Duodenal mucosa (tissue), 2 donors: ENCODE results near the gene TMPRSS3.

Experiments used
- H3K27ac ChIP-seq: one replicate; pipeline ENCODE4 v1.7.0; 2013; ENCODE audit warnings: low read depth, low read length
- H3K27me3 ChIP-seq, 2 donors: one replicate each; pipeline ENCODE4 v1.7.0; 2013; ENCODE audit warnings: low read length in 2 of 2, control low read depth in 1 of 2; ENCODE audit not compliant: insufficient read depth in 2 of 2, control insufficient read depth in 1 of 2
- H3K36me3 ChIP-seq, 2 donors: one replicate each; pipeline ENCODE4 v1.7.0; 2013; ENCODE audit warnings: low read length in 2 of 2, control low read depth in 1 of 2; ENCODE audit not compliant: insufficient read depth in 2 of 2, control insufficient read depth in 1 of 2
- H3K4me1 ChIP-seq, 2 donors: one replicate each; pipeline ENCODE4 v1.7.0; 2013; ENCODE audit warnings: low read length in 2 of 2, control low read depth in 1 of 2; ENCODE audit not compliant: insufficient read depth in 2 of 2, control insufficient read depth in 1 of 2
- H3K4me3 ChIP-seq, 2 donors: one replicate each; pipeline ENCODE4 v1.7.0; 2013; ENCODE audit warnings: low read length in 2 of 2, low read depth in 1 of 2
- H3K9ac ChIP-seq, 2 donors: one replicate each; pipeline ENCODE4 v1.7.0; 2013; ENCODE audit warnings: low read length in 2 of 2, low read depth in 1 of 2
- H3K9me3 ChIP-seq, 2 donors: one replicate each; pipeline ENCODE4 v1.7.0; 2013; ENCODE audit warnings: low read length in 2 of 2, control low read depth in 1 of 2; ENCODE audit not compliant: control insufficient read depth in 1 of 2

TMPRSS3 gene

DNA sequence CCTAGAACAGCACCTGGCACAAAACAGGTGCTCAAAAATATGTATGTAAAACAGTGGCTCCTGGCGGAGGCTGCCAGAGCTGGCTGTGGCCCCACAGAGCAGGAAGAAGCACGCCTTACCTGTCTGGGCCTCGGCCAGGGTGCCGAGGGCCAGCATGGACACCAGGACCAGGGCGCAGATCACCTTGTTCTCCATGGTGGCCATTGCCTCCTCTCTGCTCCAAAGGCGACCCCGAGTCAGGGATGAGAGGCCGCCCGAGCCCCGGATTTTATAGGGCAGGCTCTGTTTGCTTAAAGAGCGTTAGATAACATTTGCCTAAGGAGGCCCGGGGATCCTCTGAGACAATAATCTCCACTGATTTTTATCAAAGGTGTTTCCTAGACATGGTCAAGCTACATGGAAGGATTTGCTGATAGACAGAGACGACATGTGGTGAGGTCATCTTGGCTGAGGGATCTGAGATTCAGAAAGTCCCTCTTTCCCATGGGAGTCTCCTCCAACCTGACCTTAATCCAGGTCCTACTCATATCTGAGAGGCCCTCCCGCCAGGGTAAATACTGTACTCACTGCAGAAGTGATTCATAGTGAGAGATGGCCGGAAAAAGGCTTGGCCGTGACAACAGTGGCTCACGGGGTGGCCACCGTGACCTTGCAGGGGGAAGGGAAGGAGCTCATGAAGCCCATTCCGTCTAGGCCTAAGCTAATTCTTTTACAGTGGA lies 29.4 kb downstream of the TMPRSS3 start, which contains the start of gene TFF1:
TFF1 (minus strand) TSS at position 244 of the 719 bp plus-strand sequence; CDS start at position 204, 40 bp downstream.
- Histone ChIP-seq H3K9ac (no peak within 1 kb of the TSS), H3K4me3 (no peak within 1 kb of the TSS), H3K27ac (no peak within 1 kb of the TSS)

DNA sequence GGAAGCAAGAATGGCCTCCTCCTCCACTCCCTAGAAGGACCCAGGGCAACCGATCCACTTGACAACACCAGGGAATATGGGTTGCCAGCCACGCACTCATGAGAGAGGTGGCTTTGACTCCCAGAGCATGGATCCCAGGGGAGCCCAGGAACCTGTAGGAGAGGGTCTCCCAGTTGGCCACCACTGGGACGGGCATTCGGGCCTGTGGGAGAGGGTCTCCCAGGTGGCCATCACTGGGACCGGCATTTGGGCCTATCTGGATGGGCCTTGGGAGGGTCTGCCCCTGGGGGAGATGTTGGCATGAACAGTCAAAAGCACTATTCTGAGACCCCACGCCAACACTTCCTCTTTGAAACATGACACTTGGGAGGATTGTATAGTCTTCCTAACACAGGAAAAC lies 30.1 kb downstream of the TMPRSS3 start:
- H3K9me3 ChIP-seq, result no peaks in the 10 kb centered on the region
- H3K4me3 ChIP-seq, result no peak overlapping the region
- no peaks in the 10 kb centered on the region for H3K36me3 ChIP-seq
- H3K27me3 ChIP-seq, result no peaks in the 10 kb centered on the region
- H3K4me1 ChIP-seq, result no peaks in the 10 kb centered on the region
- no peak overlapping the region for H3K9ac ChIP-seq
- H3K27ac ChIP-seq, result no peak overlapping the region

More for the DNA sequence above, 29.4 kb downstream of the TMPRSS3 start, which contains the start of gene TFF1:
- Histone ChIP-seq H3K27me3 (no peaks in the 10 kb centered on the region), H3K36me3 (no peaks in the 10 kb centered on the region), H3K9me3 (no peaks in the 10 kb centered on the region), H3K4me1 (no peaks in the 10 kb centered on the region)

DNA sequence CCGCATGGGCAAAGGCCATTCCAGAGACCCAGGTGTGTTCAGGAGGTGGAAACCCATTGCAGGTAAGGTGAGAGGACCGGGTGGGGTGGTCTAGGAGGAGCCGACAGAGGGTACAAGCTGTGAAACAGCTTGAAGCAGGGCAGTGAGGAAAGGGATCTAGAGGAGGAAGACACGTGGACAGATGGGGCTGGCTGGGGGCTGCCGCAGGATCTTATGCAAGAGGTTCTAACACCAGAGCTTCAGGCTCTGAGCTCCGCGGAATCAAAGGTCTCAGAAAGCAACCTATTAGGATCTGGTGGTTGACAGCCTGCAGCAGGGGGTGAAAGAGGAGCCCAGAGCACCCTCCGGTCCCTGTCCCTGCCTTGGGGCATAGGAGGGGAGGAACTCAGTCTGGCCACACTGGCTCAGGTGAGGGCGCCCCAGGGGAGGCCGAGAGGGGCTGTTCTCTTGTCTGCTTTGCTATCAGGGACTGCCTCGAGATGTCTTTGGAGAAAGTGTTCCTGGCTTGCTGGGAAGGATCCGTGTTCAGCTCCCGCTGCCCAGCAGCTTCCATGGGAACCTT lies 31.5 kb downstream of the TMPRSS3 start:
- Histone ChIP-seq H3K4me3 (no peak overlapping the region), H3K9me3 (peaks cover 5 to 7% of the 10 kb centered on the region in 2 donors), H3K4me1 (no peaks in the 10 kb centered on the region), H3K9ac (no peak overlapping the region), H3K27ac (no peak overlapping the region), H3K27me3 (no peaks in the 10 kb centered on the region), H3K36me3 (no peaks in the 10 kb centered on the region)

DNA sequence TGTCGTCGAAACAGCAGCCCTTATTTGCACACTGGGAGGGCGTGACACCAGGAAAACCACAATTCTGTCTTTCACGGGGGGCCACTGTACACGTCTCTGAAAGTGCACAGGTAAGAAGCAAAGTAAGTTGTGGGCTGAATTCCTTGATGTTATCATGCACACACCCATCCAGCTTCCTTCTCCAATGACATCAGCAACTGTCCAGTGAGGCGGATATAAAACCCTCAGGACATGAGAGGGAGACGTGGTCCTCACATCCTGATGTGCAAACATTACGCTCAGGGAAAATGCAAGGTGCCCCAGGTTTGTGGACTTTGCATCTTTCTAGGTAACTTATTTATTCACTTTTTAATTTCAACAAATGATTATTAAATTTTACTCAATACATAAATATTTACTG lies 32.5 kb downstream of the TMPRSS3 start:
- Histone ChIP-seq H3K36me3 (no peaks in the 10 kb centered on the region), H3K27me3 (peaks cover 0 to 3% of the 10 kb centered on the region in 2 donors), H3K4me3 (no peak overlapping the region), H3K4me1 (no peaks in the 10 kb centered on the region), H3K9me3 (peaks cover 5 to 7% of the 10 kb centered on the region in 2 donors), H3K27ac (no peak overlapping the region), H3K9ac (no peak overlapping the region)

DNA sequence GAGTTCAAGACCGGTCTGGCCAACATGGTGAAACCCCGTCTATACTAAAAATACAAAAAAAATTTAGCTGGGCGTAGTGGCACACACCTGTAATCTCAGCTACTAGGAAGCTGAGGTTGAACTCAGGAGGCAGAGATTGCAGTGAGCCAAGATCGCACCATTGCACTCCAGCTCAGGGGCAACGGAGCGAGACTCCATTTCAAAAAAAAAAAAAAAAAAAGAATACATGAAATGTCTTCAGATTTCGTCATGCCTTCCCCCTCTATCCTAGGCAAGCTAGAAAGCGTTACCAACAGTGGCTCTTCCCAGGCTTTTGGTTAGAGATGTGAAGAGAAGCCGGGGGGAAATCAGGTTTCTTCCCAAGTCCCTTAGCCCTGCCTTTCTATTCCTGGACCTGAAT lies 33.2 kb downstream of the TMPRSS3 start:
- Histone ChIP-seq H3K9ac (no peak overlapping the region), H3K36me3 (no peaks in the 10 kb centered on the region), H3K9me3 (peaks cover 5 to 7% of the 10 kb centered on the region in 2 donors), H3K4me1 (no peaks in the 10 kb centered on the region), H3K4me3 (no peak overlapping the region), H3K27me3 (peaks cover 0 to 3% of the 10 kb centered on the region in 2 donors), H3K27ac (no peak overlapping the region)

DNA sequence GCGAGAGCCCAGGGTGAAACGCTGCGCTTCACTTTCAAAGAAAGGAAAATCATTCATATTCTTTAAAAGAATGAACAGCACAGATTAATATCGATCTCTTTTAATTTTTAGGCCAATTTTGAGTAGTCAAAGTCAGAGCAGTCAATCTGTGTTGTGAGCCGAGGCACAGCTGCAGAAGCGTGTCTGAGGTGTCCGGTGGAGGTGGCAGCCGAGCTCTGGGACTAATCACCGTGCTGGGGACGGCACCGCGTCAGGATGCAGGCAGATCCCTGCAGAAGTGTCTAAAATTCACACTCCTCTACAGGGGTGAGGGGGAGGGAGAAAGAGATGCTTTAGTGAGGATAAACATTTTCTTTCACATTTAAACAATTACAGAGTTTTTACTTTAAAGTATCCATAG lies 33.7 kb downstream of the TMPRSS3 start:
- peaks cover 5 to 7% of the 10 kb centered on the region in 2 donors for H3K9me3 ChIP-seq
- H3K36me3 ChIP-seq, result no peaks in the 10 kb centered on the region
- peaks cover 0 to 3% of the 10 kb centered on the region in 2 donors for H3K27me3 ChIP-seq
- no peaks in the 10 kb centered on the region for H3K4me1 ChIP-seq
- no peak overlapping the region for H3K9ac ChIP-seq
- no peak overlapping the region for H3K4me3 ChIP-seq
- H3K27ac ChIP-seq, result no peak overlapping the region

DNA sequence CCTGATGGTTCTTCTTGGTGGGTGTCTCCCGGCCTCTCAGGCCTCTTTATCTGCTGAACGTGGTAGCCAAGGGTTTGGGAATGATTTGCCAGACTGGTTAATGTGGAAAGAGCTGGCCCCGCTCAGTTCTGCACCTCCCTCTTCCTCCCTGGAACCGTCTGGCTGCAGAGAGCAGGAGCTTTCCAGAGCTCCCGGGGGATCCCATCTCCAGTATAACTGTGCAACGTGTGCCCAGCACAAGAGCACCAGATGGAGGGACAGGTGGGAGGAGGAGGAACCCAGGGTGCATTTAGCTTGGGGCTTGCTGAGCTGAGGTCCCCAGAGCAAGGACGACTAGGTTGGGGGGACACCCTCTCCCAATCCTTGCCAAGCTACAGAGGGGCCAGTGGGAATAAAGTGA lies 34.6 kb downstream of the TMPRSS3 start:
- Histone ChIP-seq H3K9ac (no peak overlapping the region), H3K27ac (no peak overlapping the region), H3K4me3 (no peak overlapping the region), H3K27me3 (peaks cover 0 to 3% of the 10 kb centered on the region in 2 donors), H3K4me1 (no peaks in the 10 kb centered on the region), H3K36me3 (no peaks in the 10 kb centered on the region), H3K9me3 (peaks cover 5 to 7% of the 10 kb centered on the region in 2 donors)

DNA sequence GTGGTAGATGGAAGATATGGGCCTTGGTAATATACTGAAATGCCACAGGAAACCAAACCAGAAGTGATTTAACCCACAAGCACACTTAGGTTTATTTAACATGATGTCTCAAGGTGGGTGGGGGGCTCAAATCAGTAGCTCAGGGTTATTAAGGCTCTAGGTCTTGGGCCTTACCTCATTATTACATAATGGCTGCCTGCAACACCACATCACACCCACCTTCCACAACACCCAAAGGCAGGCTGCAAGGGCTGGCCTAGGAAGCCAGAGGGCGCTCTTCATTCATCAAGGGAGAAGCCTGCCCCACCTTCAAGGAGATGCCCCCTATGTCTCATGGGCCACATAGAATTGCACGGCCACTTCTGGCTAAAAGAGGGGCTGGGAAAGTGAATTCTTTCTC lies 35.5 kb downstream of the TMPRSS3 start:
- Histone ChIP-seq H3K9me3 (peaks cover 9 to 14% of the 10 kb centered on the region in 2 donors), H3K36me3 (no peaks in the 10 kb centered on the region), H3K27me3 (peaks cover 0 to 3% of the 10 kb centered on the region in 2 donors), H3K4me1 (no peaks in the 10 kb centered on the region), H3K27ac (no peak overlapping the region), H3K4me3 (no peak overlapping the region), H3K9ac (no peak overlapping the region)

DNA sequence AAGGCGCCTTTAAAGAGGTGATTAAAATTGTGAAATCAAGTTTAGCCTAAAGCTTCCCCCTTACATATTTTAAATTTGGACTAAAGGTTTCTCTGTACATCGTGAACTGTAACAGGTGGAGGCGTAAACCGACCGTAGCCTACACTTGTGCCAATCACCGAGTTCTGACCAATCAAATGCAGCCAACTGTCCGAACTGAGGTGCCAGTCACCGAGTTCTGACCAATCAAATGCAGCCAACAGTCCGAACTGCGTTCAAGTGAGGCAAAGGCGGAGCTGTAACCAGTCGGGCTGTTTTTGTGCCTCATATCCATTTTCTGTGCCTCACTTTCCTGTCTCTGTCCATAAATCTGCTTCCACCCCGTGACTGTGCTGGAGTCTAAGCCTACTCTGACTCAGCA lies 36.9 kb downstream of the TMPRSS3 start:
- Histone ChIP-seq H3K9me3 (peaks cover 9 to 14% of the 10 kb centered on the region in 2 donors), H3K9ac (no peak overlapping the region), H3K27me3 (peaks cover 0 to 3% of the 10 kb centered on the region in 2 donors), H3K4me1 (no peaks in the 10 kb centered on the region), H3K36me3 (no peaks in the 10 kb centered on the region), H3K27ac (no peak overlapping the region), H3K4me3 (no peak overlapping the region)

DNA sequence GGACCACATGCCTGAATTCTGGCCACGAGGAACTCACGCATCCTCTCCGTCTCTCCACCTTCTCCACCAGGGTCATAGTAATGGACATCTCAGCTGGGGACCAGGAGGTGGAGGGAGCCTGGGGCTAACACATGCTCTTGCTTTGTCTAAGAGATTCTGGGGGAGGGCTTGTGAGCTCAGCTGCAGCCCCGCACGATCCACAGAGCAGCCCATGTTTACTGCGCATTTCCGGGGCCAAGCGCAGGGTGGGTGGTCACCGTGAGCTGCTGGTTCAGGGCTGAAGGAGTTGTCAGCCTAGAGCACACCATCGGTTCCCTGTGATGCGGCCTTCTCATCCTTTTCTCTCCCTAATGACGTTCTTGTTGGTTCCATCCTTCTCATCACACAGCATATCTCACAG lies 37.6 kb downstream of the TMPRSS3 start:
- Histone ChIP-seq H3K27ac (no peak overlapping the region), H3K27me3 (peaks cover 0 to 3% of the 10 kb centered on the region in 2 donors), H3K4me1 (no peaks in the 10 kb centered on the region), H3K36me3 (no peaks in the 10 kb centered on the region), H3K4me3 (no peak overlapping the region), H3K9me3 (peaks cover 9 to 14% of the 10 kb centered on the region in 2 donors), H3K9ac (no peak overlapping the region)
